GM12801 (cell line): ENCODE data around the gene ULK1.

Experiments
- TF ChIP-seq, protein P1 (sequence below): IDR thresholded peaks from one replicate; pipeline ENCODE4 v1.5.1; 2011; ENCODE audit warnings: control low read depth; ENCODE audit not compliant: insufficient read length; ENCODE audit errors: extremely low read depth

The ULK1 gene

DNA sequence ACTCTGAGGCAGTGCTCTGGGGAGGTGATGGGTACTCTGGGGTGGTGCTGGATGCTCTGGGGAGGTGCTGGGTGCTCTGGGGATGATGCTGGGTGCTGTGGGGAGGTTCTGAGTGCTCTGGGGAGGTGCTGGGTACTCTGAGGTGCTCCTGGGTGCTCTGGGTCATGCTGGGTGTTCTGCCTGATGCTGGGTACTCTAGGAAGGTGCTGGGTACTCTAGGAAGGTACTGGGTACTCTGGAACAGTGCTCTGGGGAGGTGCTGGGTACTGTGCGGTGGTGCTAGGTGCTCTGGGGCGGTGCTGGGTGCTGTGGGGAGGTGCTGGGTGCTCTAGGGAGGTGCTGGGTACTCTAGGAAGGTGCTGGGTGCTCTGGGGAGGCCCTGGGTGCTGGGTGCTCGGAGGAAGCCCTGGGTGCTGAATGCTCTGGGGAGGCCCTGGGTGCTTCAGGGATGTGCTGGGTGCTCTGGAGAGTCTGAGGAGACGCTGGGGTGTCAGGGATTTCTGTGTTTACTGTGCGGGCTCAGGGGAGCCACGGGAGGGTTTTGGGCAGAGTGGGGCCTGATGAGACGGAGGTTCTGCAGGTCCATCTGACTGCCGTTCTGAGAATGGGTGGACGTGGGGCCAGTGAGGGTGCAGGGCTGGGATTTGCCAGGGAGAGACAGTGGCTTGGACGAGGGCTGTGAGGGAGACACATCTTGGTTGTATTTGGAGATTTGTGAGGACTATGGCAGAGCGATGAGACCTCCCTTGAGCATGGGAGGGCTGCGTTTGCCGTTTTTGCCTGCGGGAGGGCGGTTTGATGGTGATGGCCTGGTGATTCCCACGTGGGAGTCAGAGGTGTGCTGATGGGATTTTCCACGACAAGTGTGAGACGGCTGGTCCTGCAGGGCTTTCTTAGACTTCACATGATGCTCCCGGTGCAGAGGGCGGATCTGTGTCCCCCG lies 36.2 kb upstream of the ULK1 start:
- TF ChIP-seq, protein P1, sequence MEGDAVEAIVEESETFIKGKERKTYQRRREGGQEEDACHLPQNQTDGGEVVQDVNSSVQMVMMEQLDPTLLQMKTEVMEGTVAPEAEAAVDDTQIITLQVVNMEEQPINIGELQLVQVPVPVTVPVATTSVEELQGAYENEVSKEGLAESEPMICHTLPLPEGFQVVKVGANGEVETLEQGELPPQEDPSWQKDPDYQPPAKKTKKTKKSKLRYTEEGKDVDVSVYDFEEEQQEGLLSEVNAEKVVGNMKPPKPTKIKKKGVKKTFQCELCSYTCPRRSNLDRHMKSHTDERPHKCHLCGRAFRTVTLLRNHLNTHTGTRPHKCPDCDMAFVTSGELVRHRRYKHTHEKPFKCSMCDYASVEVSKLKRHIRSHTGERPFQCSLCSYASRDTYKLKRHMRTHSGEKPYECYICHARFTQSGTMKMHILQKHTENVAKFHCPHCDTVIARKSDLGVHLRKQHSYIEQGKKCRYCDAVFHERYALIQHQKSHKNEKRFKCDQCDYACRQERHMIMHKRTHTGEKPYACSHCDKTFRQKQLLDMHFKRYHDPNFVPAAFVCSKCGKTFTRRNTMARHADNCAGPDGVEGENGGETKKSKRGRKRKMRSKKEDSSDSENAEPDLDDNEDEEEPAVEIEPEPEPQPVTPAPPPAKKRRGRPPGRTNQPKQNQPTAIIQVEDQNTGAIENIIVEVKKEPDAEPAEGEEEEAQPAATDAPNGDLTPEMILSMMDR = no peak

DNA sequence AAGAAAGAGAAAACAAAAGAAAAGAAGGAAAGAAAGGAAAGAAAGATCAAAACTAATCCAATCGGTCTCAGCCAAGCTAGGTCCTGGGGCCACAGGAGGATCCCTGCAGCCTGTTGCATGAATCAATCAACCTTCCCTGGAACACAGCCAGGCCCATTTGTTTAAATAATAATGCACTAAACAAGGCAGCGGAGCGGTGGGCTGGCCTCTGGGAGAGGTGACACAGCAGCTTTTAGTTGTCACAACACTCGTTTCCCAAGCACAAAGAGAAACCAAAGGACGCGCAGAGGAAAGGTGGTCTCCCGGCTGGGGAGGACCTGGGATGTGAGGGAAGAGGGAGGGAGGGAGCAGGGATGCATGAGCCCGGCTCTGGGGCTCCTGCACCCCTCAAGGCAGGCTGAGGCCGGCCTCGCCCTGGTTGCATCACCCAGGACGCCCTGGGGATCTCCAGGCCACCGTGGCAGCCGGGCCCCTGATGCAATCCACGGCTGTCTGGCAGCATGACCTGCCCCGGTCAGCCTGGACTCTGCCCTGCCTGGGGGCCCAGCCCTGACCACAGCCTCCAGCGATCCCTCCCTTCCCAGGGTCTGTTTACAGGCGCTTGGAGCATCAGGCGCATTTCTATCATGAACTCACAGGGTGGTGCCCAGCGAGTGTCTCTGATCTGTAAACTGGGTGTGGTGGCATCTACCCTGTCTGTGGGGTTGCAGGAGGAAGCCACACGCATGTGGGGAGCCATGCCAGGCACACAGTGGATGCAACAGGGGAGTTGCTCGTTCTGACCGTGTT lies 33.8 kb upstream of the ULK1 start:
- TF ChIP-seq, protein P1 = no peak

DNA sequence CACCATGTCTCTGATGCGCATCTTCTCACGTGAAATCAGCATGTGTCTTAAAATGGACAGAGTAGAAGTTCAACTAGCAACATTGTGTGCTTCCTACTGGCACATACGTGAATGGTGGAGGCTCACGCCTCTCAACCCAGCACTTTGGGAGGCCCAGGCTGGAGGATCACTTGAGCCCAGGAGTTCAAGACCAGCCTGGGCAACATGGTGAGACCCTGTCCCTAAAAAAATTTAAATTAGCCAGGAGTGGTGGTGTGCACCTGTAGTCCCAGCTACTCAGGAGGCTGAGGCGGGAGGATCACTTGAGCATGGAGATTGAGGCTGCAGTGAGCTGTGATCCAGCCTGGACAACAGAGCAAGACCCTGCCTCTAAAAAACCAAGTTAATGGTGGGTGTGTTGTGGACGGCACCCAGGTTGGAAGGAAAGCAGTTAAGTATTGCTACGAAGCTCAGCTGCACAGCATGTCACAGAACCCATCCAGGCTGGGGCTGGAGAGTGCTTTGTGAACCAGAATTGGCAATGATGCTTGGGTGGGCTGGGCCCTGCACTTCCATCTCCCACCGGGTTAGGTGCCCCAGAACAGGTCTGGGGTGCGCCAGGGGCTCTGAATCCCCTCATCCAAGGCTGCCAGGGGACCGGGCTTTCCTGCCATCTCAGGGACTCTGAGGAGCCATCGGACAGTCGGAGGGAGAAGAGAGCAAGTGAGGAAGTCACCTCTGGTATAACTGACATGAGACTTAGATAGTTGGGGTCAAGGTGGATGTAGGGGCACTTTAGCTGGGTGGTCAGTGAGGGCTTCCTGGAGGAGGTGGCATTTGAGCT lies 33.0 kb upstream of the ULK1 start:
- TF ChIP-seq, protein P1 = no peak

DNA sequence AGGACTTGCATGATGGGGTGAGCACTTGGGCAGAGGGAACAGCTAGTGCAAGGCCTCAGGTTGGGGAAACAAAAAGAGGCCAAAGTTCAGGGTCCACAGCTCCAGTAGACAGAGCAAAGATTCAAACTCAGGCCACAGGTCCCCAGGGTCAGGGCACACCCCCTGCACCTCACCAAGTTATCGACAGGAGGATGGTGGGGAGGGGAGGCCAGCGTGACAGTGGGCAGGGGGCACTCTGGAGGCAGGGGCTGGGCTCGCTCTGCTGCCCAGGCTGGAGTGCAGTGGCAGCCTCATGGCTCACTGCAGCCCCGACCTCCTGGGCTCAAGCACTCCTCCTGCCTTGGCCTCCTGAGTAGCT lies 32.4 kb upstream of the ULK1 start:
- TF ChIP-seq, protein P1 = no peak

DNA sequence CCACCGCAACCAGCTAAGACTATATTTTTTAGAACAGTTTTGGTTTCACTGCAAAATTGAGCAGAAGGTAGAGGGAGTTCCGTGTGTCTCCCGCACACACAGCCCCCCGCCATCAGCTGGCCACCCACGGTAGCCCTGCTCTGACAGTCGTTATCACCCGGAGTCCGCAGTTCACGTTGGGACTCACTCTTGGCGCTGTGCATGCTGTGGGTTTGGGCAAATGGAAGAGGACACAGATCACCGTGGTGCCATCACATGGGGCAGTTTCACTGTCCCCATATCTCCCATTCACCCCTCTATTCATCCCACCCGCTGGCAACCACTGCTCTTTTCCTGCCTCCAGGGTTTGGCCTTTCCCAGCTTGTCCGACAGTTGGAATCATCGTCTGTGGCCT lies 31.8 kb upstream of the ULK1 start:
- TF ChIP-seq, protein P1 = no peak

DNA sequence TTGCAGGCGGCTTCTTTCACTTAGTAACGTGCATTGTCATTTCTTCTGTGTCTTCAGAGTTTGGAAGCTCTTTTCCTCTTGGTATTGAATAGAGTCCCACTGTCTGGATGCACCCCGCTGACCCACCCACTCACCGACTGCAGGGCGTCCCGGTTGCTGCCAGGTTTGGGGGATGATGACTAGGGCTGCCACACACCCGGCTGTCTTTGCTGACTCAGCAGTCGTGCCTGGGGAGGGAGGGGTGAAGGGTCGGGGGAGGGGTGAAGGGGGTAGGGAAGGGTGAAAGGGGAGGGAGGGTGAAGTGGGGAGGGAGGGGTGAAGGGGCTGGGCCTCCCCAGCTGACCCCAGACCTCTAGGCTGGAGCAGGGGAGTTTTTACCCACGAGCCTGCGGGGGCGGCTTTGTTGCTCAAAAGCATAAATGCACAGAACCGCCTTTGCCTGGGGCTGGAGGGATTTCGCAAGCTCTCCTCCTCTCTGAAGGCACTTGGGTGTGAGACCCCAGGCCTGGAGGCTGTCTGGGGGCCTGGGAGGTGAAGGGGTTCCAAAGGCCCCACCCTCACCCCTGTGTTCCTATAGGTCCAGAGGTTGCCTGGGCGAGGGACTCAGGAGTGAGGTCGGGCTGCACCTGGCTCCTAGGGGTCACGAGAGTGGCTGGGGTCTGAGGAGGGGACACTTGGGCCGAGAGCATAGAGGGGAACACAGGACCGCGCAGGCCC lies 31.3 kb upstream of the ULK1 start:
- TF ChIP-seq, protein P1 = no peak
